Endothelial cell of umbilical vein (primary cell): ENCODE results near the gene WDHD1. TPM values are rescaled to one million over a fixed set of nuclear protein-coding genes. Genes with fewer than 3 reads are reported as not detected.
"Not testable (repeated sequence)": the region's sequence is repeated elsewhere in the genome, so short reads cannot be mapped to it uniquely, and the experiment has no call there.

Source experiments
- BruUV-seq: library from RNA; stranded (reverse); fragments of 400-500 nt; replicated peaks from 2 replicates; lab custom pipeline; 2021; lab: Mats Ljungman, UMichigan
- CTCF ChIA-PET: fragments of 300-600, 350-600 bp; sonication (Branson Sonifier 250); formaldehyde crosslinking; loops from one replicate; lab custom pipeline; 2021; ENCODE audit warnings: antibody characterized with exemption, inconsistent platforms; lab: Charles Lee
- POLR2A ChIA-PET: fragments of 300-600, 350-600 bp; sonication (Branson Sonifier 250); formaldehyde crosslinking; loops from one replicate; lab custom pipeline; 2021; ENCODE audit warnings: antibody characterized with exemption, inconsistent platforms; lab: Charles Lee
- DNase-seq: peaks from one replicate; pipeline ENCODE4 v3.0.0-alpha.2; 2011; ENCODE audit warnings: low read depth, low spot score
- FAIRE-seq: peaks from 2 replicates; lab custom pipeline; 2011; peaks lifted over from hg19 to GRCh38; lab: Jason Lieb, UNC
- H2AFZ ChIP-seq: 2 replicates; pipeline ENCODE4 v1.6.0; 2012; ENCODE audit warnings: low read depth, low read length, control low read depth, inconsistent platforms
- H3K27ac ChIP-seq: 2 replicates; pipeline ENCODE4 v1.5.1; 2011; ENCODE audit warnings: low read depth, mild to moderate bottlenecking, control low read depth, low read length, moderate library complexity; ENCODE audit not compliant: insufficient read depth
- H3K27me3 ChIP-seq, 2 experiments: 2 replicates each; pipeline versions ENCODE4 v1.6.0 to v1.6.1; 2011; ENCODE audit warnings: low read length in 2 of 2, mixed read lengths in 1 of 2; ENCODE audit not compliant: control insufficient read depth in 2 of 2, insufficient read depth in 2 of 2
- H3K36me3 ChIP-seq, 2 experiments: 2 replicates in 1 of 2; 3 replicates in 1 of 2; pipeline ENCODE4 v1.5.1; 2011; ENCODE audit warnings: low read length in 2 of 2, mild to moderate bottlenecking in 1 of 2, moderate library complexity in 1 of 2; ENCODE audit not compliant: control insufficient read depth in 2 of 2, insufficient read depth in 2 of 2; ENCODE audit errors: extremely low read depth in 1 of 2
- H3K4me1 ChIP-seq: 3 replicates; pipeline ENCODE4 v1.5.1; 2011; ENCODE audit warnings: mild to moderate bottlenecking, low read length; ENCODE audit not compliant: control insufficient read depth, insufficient read depth; ENCODE audit errors: extremely low read depth
- H3K4me2 ChIP-seq: 2 replicates; pipeline ENCODE4 v1.6.1; 2011; ENCODE audit warnings: low read length, control low read depth, mixed read lengths; ENCODE audit not compliant: insufficient read depth
- H3K4me3 ChIP-seq, 3 experiments: fragments of 200-600 bp in 1 of 3; sonication (generic), shearing (Covaris generic) in 1 of 3; replicated peaks in 1 of 3; 2 replicates each; pipeline ENCODE4 v1.5.1; 2011 to 2016; ENCODE audit warnings: control low read depth in 3 of 3, low read length in 3 of 3, mild to moderate bottlenecking in 2 of 3, inconsistent platforms in 1 of 3, low read depth in 1 of 3, moderate library complexity in 1 of 3; ENCODE audit not compliant: insufficient read depth in 1 of 3
- H3K79me2 ChIP-seq: 2 replicates; pipeline ENCODE4 v1.6.0; 2012; ENCODE audit warnings: low read length, inconsistent platforms; ENCODE audit not compliant: control insufficient read depth, insufficient read depth
- H3K9ac ChIP-seq: replicated peaks from 2 replicates; pipeline ENCODE3; 2011; ENCODE audit warnings: low read length, control low read depth; ENCODE audit not compliant: insufficient read depth; ENCODE audit errors: extremely low read depth
- H3K9me1 ChIP-seq: replicated peaks from 3 replicates; pipeline ENCODE4 v1.6.0; 2011; ENCODE audit warnings: mild to moderate bottlenecking, low read length; ENCODE audit not compliant: control insufficient read depth, insufficient read depth; ENCODE audit errors: extremely low read depth
- H3K9me3 ChIP-seq: replicated peaks from 2 replicates; pipeline ENCODE4 v1.5.1; 2012; ENCODE audit warnings: low read length, inconsistent platforms; ENCODE audit not compliant: control insufficient read depth, insufficient read depth
- H4K20me1 ChIP-seq: replicated peaks from 2 replicates; pipeline ENCODE3; 2011; ENCODE audit warnings: mild to moderate bottlenecking, low read length; ENCODE audit not compliant: control insufficient read depth, insufficient read depth; ENCODE audit errors: extremely low read depth
- EZH2 ChIP-seq: IDR thresholded peaks from 2 replicates; pipeline ENCODE4 v1.6.1; 2012; ENCODE audit warnings: borderline replicate concordance, low read depth, mild to moderate bottlenecking, moderate library complexity, low read length, inconsistent platforms; ENCODE audit not compliant: severe bottlenecking
- FOS ChIP-seq: IDR thresholded peaks from 2 replicates; pipeline ENCODE4 v1.6.1; 2011; ENCODE audit warnings: mild to moderate bottlenecking, low read length, moderate library complexity, borderline replicate concordance; ENCODE audit not compliant: insufficient read depth
- GATA2 ChIP-seq: IDR thresholded peaks from 2 replicates; pipeline ENCODE4 v1.7.0; 2011; ENCODE audit warnings: low read depth, mild to moderate bottlenecking, moderate library complexity, mixed read lengths, low read length; ENCODE audit not compliant: insufficient read length, insufficient read depth
- JUN ChIP-seq: IDR thresholded peaks from 2 replicates; pipeline ENCODE4 v1.6.1; 2011; ENCODE audit warnings: borderline replicate concordance, low read depth; ENCODE audit not compliant: insufficient read length, insufficient read depth
- MYC ChIP-seq: IDR thresholded peaks from one replicate; pipeline ENCODE4 v1.6.1; 2011; ENCODE audit warnings: mild to moderate bottlenecking, low read depth, low read length
- POLR2A ChIP-seq: IDR thresholded peaks from 2 replicates; pipeline ENCODE4 v1.6.1; 2012; ENCODE audit warnings: low read depth, mild to moderate bottlenecking, control low read depth, low read length
- POLR2AphosphoS5 ChIP-seq: IDR thresholded peaks from 2 replicates; pipeline ENCODE4 v1.6.1; 2012; ENCODE audit warnings: low read depth, mild to moderate bottlenecking, control low read depth, low read length, moderate library complexity; ENCODE audit not compliant: insufficient read depth
- dilution Hi-C: fragments of 300-500 bp; cut with MboI; formaldehyde crosslinking; loops from one replicate; pipeline ENCODE4 v1.15.0; 2019; ENCODE audit warnings: low sequenced_read_pairs; ENCODE audit not compliant: extremely low pct_ligation_motif_present
- intact Hi-C: fragments of 100-400 bp; cut with micrococcal nuclease; formaldehyde crosslinking; loops from one replicate; pipeline ENCODE4 v1.10.0; 2022
- polyA plus RNA-seq, 4 experiments: library from polyadenylated mRNA; depleted of rRNA in 3 of 4; stranded (reverse) in 3 of 4; unstranded in 1 of 4; fragments of >200 nt; gene quantifications; 2 replicates each; pipeline versions ENCODE4 v1.2.1 to v1.2.3, GENCODE V29; 2011 to 2012; ENCODE audit warnings: missing spikeins in 1 of 4
- total RNA-seq: library from RNA; stranded (reverse); gene quantifications from 2 replicates; pipeline ENCODE4 v1.2.3, GENCODE V29; 2021
- TF ChIP-seq, protein P1 (sequence below): IDR thresholded peaks from 2 replicates; pipeline ENCODE4 v1.6.1; 2011; ENCODE audit not compliant: insufficient read depth, insufficient read length
- TF ChIP-seq, protein P2 (sequence below), 2 donors: IDR thresholded peaks; 1 replicate in 1 of 2; 2 replicates in 1 of 2; pipeline ENCODE4 v1.5.1; 2011; ENCODE audit warnings: low read length in 2 of 2, mild to moderate bottlenecking in 2 of 2, moderate library complexity in 2 of 2, control low read depth in 1 of 2, inconsistent platforms in 1 of 2, low read depth in 1 of 2; ENCODE audit not compliant: insufficient read depth in 1 of 2; ENCODE audit errors: extremely low read depth in 1 of 2

Gene WDHD1
- total and polyA plus RNA-seq, 2 donors (not counting 3 experiments of a cell fraction or from before 2014, with no cell fraction given) = 3.1 to 22.5 TPM

DNA sequence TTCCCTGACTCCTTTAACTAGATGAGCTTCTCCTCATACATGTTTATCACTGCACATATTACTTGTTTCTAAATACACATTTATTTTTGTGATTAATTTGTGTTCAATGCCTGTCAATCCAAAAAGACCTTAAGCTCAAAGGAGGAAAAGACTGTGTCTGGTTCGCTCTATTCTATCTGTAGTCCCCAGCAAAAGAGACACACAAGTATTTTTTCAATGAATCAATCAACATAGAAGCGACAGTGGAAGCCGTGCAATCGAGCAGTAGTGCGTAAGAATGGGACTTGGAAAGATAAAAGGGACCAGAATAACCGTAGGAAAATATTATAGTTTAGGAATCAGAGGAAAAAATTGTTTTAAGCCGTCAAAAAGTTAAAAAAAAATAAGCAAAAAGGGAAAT is 951 bp downstream of the WDHD1 start:
- dilution Hi-C loops = no loop called here

DNA sequence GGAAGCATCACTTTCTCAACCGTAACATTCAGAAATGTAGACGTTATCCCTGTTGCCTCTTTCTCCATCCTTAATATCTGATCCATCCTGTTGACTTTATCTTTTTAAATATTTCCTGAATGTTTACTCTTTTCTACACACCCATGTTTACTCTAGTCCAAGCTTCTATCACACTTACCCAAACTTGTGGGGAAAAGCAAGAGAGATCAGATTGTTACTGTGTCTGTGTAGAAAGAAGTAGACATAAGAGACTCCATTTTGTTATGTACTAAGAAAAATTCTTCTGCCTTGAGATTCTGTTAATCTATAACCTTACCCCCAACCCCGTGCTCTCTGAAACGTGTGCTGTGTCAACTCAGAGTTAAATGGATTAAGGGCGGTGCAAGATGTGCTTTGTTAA is 2.5 kb downstream of the WDHD1 start:
- peaks cover 57% of the 10 kb centered on the region for H3K79me2 ChIP-seq
- H3K27ac ChIP-seq, POLR2A ChIA-PET, CTCF ChIA-PET, H3K4me3 ChIP-seq, H3K36me3 ChIP-seq, intact Hi-C loops, H3K27me3 ChIP-seq, H3K9me3 ChIP-seq, DNase-seq, H3K9me1 ChIP-seq, BruUV-seq, FAIRE-seq, H3K9ac ChIP-seq, dilution Hi-C loops, H2AFZ ChIP-seq, H3K4me2 ChIP-seq, H4K20me1 ChIP-seq: not testable (repeated sequence)
- peaks cover 22% of the 10 kb centered on the region for H3K4me1 ChIP-seq

More for the DNA sequence above, 951 bp downstream of the WDHD1 start:
- peak overlapping the region; percentile 98 for H3K9ac ChIP-seq
- ChIA-PET POLR2A (no interaction called here), CTCF (interaction anchor here (3.8 kb wide), 1 partner anchor 26 kb away, joined by 42 read pairs; the partner anchor contains the start of gene MAPK1IP1L)
- H3K27ac ChIP-seq = peak overlapping the region; percentile 61
- DNase-seq (no peak), FAIRE-seq (no peak)
- peak overlapping the region; percentile 85 for H2AFZ ChIP-seq
- H3K4me3 ChIP-seq = peak overlapping the region in 2 of 3 experiments; percentile 86 to 96
- no peaks in the 10 kb centered on the region for H3K36me3 ChIP-seq
- peaks cover 26% of the 10 kb centered on the region for H3K4me1 ChIP-seq
- H3K79me2 ChIP-seq = peaks cover 66% of the 10 kb centered on the region
- H3K27me3 ChIP-seq = no peaks in the 10 kb centered on the region
- H3K9me3 ChIP-seq = no peaks in the 10 kb centered on the region
- H3K9me1 ChIP-seq = no peaks in the 10 kb centered on the region
- TF ChIP-seq GATA2 (no peak), POLR2AphosphoS5 (no peak), JUN (no peak), EZH2 (no peak), POLR2A (no peak), MYC (no peak), FOS (no peak)
- TF ChIP-seq, protein P1, sequence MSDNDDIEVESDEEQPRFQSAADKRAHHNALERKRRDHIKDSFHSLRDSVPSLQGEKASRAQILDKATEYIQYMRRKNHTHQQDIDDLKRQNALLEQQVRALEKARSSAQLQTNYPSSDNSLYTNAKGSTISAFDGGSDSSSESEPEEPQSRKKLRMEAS = no peak
- TF ChIP-seq, protein P2, sequence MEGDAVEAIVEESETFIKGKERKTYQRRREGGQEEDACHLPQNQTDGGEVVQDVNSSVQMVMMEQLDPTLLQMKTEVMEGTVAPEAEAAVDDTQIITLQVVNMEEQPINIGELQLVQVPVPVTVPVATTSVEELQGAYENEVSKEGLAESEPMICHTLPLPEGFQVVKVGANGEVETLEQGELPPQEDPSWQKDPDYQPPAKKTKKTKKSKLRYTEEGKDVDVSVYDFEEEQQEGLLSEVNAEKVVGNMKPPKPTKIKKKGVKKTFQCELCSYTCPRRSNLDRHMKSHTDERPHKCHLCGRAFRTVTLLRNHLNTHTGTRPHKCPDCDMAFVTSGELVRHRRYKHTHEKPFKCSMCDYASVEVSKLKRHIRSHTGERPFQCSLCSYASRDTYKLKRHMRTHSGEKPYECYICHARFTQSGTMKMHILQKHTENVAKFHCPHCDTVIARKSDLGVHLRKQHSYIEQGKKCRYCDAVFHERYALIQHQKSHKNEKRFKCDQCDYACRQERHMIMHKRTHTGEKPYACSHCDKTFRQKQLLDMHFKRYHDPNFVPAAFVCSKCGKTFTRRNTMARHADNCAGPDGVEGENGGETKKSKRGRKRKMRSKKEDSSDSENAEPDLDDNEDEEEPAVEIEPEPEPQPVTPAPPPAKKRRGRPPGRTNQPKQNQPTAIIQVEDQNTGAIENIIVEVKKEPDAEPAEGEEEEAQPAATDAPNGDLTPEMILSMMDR (IDR thresholded peaks at IDR 0.05; ENCODE audit: extremely low read depth in 1 of 2, insufficient read depth in 1 of 2, low read depth in 1 of 2, low read length in 2 of 2) = no peak
- BruUV-seq = no TSS peak
- peak overlapping the region; percentile 96 for H3K4me2 ChIP-seq
- H4K20me1 ChIP-seq = no peaks in the 10 kb centered on the region
- intact Hi-C loops = loop anchor here (2.0 to 5.0 kb wide), 3 partner anchors 77 to 461 kb away; partner anchors contain the start of gene GCH1
